Non-pigmented ciliary epithelial cell (primary cell): ENCODE results near the gene DGKI.
A peak's percentile ranks its signal among the peaks of the same experiment; 100 is the strongest.
"Not testable (repeated sequence)": the region's sequence is repeated elsewhere in the genome, so short reads cannot be mapped to it uniquely, and the experiment has no call there.

ENCODE experiments used
- DNase-seq: peaks from one replicate; pipeline ENCODE4 v3.0.0-alpha.2; 2010; ENCODE audit warnings: low read depth

Gene DGKI

DNA sequence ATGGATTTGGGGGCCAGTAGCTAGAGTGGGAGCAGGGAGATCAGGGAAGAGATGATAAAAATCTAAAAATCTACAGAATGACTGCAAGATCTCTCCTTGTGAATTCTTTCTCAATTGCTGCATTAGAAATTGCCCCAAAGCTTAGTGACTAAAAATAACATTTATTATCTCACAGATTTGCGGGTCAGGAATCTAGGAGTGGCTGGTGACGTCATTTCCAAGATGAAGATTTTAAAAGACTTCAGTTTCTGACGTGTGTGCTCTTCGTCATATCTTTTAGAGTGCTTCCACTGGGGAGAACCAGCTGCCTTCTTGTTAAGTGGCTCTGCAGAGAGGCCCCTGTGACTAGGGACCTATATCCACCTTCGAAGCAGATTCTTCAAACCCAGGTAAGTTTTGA is 112.6 kb downstream of the DGKI start:
- DNase-seq: no peak

DNA sequence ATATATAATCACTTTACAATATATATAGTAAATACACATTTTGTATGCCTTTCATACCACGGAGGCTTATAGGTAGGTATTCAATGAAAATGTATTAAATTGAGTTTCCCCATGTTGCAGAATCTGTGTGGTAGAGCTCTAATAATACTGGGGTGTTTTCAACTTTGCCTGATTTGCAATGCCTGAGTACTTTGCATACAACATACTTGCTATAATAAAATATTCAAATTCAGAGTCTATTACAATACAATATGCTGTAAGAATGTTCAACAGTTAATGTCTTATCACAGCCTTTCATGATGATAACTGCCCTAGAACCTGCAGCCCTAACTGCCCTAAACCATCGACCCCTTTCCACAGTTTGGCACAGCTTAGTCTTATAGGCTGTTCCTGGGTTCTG is 114.6 kb downstream of the DGKI start:
- no peak for DNase-seq

GRCh38 chr7:137731436-137731835 is 115.3 kb downstream of the DGKI start:
- DNase-seq: no peak

GRCh38 chr7:137728426-137728825 is 118.3 kb downstream of the DGKI start:
- DNase-seq: no peak

GRCh38 chr7:137727413-137727812 is 119.4 kb downstream of the DGKI start:
- no peak for DNase-seq

- no peak for DNase-seq
Measured at GRCh38 chr7:137718355-137718754, 128.4 kb downstream of the DGKI start.

- no peak for DNase-seq
Measured at GRCh38 chr7:137717811-137718271, 128.9 kb downstream of the DGKI start.

DNA sequence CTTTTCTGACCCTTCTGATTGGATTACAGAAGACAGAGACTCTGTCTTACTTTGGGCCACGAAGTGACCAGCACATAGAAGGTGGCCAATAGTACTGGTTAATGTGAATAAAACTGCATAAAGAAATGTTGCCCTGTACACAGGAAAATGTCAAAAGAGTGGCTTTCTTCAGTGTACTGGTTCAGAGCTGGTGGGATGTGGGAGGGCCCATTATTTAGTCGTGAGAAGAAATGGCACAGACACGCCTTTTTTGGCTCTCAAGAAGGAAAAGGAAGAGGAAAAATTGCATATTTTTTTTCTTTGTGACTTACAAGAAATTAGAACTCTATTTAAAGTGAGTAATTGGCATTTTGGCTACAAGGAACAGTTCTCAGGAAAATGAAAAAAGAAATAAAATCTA is 129.7 kb downstream of the DGKI start:
- no peak for DNase-seq

- DNase-seq: no peak
Measured at GRCh38 chr7:137716061-137716460, 130.7 kb downstream of the DGKI start.

DNA sequence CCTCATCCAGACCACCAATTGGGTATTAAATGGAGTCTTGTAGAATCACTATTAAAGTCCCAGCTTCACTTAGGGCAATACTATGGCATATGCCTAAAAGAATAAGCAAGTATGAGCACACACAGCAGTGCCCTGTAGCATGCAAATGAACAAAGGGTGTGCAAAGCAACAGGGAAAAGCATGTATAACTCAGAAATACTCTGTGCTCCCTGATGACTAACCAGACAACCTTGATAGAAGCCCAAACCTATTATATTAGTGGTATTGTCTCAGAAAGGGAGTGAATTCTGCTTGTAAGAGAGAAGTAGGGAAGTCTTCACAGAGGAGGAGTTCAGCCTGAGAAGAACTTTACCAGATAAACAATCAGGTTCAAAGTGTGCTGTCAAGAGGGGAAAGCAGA is 131.2 kb downstream of the DGKI start:
- DNase-seq: no peak

DNA sequence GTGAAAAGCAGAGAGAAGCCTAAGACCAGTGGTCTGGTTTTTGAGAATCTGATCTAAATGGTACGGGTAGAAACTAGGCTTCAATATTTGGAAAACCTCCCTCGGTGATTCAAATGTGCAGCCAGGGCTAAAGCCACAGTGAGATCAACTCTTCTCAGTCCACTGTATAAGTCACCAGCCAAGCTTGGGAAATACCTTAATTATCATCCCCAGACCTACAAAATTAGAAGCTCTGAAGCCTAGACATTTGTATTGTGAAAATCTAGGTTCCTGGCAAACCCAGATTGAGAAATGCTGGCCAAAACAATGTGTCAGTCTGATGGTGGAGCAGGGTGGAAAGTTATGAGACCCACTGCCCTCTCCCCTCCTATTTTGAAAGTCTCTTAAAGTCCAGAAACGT is 131.7 kb downstream of the DGKI start:
- DNase-seq: no peak

- not testable (repeated sequence) for DNase-seq
Measured at GRCh38 chr7:137706330-137706729, 140.4 kb downstream of the DGKI start.

GRCh38 chr7:137704723-137705122 is 142.1 kb downstream of the DGKI start:
- DNase-seq: no peak

GRCh38 chr7:137703291-137704010 is 143.3 kb downstream of the DGKI start:
- no peak for DNase-seq

DNA sequence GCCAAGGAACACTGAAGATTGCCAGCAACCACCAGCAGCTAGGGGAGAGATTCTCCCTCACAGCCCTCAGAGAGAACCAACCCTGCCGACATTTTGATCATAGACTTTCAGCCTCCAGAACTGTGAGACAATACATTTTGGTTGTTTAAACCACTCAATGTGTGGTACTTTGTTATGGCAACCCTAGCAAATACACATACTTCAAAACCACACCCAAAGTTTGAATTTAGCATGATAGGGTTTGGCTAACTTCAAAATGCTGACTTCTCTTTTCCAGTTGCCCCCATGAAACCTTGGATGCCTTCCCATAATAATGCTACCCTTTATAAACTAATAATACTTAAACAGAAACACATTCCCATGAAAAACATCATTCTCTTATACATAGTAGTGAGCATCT is 149.8 kb downstream of the DGKI start:
- no peak for DNase-seq

DNA sequence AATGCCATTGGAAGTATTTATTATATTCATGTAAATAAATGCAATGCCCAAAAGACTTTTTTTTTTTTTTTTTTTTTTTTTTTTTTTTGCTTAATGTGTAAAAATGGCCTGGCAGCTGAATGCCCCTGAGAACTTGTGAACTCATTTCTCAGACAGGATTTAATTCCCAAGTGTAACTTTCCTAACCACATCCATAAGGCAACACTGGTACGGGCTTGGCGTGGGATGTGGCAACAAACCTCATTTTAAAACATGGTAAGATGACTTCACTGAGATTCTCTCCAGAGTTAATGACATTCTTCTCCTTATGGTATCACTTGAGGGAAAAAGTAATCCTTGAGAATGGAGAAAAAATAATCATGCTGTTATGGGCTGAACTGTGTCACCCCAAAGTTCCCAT is 150.4 kb downstream of the DGKI start:
- no peak for DNase-seq

- no peak for DNase-seq
Measured at GRCh38 chr7:137695942-137696341, 150.8 kb downstream of the DGKI start.

DNA sequence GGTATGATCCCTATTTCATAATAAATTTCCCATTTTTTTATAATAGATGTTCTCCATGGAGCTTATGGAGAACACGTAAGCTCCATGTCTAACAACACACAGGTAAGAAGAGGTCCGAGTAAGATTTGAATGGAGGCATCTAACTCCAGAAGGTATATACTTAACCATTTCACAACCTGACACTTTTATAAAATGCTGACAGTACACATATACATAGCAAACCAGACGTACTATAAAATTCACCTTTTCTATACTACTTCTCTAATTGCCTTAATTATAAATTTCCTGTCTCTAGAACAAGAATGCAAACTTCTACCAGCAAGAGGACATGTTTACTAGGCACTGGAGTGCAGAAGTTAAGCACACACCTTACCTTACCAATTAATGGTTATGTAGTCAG is 151.3 kb downstream of the DGKI start:
- DNase-seq: no peak

DNA sequence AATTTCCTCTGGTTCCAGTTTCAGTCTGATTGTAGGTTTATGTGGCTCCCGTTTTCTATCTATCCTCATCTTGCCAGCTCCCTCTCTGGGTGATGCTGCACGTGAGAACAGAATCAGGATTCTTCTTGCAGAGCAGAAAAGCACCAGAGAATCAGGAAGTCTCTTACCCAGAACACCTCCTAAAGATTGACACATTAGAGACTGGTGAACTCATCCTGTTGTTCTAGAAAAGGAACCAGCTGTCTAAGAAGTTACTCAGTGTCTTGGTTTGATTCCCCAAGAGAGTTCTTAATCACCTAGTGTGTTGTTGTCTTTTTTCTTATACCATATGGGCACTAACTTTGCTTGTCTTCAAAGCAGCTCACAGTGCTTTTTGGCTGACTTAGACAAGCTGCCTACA is 152.4 kb downstream of the DGKI start:
- DNase-seq: no peak

GRCh38 chr7:137692399-137692798 is 154.4 kb downstream of the DGKI start:
- DNase-seq: no peak

GRCh38 chr7:137691566-137691965 is 155.2 kb downstream of the DGKI start:
- DNase-seq: no peak

DNA sequence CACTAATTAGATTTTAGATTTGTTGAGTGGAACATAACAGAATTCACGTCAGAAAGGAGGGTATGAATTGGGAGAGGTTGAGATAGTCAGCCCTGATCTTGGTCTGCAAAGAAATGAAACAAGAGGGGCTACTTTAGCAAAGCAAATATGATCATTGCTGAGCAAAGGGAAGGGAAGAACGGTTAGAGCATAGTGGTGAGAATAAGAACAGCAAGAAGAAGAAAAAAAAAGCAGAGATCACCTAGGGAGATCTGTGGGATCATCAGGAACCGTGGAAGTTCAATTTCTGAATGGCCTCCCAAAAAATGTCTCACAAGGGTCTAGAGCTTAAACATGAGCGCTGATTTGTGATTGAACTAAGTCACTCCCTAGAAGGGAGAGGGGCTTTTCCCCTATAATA is 156.1 kb downstream of the DGKI start:
- DNase-seq: no peak

DNA sequence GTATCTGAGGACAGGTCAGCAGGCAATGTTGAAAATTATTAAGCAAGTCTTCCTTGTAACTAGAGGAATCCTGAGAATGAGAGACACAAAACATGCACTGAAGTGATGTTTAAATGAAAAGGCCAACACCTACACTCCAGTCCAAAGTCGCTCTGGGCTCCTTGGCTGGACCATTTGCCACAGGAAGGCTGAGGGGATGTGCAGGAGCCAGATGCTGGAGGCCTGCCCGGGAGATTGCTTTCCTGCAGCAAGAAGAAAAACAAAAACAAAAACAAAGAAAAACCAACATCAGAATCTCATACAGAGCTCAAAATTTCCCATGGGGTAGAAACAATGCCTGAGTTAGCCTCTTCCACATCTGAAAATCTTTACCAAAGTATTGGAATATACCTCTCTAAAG is 157.0 kb downstream of the DGKI start:
- DNase-seq: no peak

DNA sequence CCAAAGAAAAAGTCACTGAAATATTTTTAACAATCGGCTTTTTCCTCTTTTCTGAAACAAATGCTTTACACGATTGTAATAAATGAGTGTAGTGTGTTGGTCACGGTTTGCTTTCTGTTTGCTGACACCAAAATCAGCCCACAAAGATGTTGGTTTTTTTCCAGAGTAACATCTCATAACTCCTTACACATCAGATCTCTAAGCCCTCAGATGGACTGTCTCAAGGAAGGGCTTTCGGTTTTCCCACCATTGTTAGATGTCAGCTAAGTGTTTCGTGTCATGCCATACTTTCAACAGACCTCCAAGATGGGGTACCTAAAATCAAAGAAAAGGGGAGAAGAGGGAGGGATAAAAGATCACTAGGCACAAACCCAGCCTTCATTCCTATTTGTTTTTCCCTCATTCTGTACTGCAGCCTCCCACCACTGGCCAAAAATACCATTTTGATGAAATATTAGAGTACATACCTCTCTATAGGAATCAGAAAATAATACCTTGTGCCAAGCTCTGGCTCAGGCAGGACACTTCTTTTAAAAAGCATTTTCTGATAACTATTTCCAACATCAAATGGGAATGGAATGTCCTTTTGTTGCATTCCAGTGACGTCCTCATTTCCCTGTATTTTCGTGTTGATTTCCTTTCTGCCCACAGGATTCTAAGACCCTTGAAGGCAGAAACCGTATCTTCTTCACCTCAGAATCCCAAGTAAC is 159.1 kb downstream of the DGKI start:
- DNase-seq: peak; percentile 63
